HG02798 (cell line): ENCODE data around the gene CBX8.

ENCODE experiments used
- ATAC-seq: cut with Tn5 transposase; IDR thresholded peaks from one replicate; pipeline ENCODE4 v1.9.1; 2021; ENCODE audit warnings: mild to moderate bottlenecking; ENCODE audit not compliant: unreplicated experiment, poor library complexity

Gene CBX8

DNA sequence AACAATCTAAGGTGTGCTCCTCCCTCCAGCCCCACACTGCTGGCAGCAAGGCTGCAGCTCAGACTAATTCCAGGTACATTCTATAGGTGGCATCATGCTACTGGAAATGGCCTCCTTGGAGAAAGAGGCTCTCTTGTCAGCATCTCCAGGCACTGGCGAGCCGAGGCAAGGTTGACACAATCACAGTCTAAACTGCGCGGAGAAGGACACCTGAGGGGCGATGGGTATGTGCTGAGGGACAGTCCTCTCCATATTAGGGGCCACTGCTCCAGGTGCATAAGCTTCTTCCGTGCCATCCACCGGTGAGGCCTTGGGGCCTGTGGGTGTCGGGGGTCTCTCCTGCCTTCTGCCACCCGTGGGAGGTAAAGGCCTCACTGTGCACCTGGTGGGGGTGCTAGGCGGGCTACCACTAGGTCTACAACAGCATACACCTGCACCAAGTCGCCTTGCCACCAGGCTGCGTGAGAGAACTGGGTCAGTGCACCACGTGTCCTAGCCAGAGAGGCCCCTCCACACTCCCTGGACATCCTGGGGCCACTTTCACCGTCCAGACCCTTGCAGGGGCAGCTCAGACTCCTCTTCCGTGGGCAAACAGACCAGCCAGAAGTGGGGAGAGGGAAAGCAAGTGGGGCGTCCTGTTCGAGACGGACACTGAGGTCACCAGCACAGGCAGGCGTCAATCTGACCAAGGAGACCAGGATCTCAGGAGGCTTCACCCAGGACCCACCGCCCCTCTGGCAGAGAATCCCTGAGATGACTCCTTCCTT lies 12.1 kb upstream of the CBX8 start:
- ATAC-seq = no peak

DNA sequence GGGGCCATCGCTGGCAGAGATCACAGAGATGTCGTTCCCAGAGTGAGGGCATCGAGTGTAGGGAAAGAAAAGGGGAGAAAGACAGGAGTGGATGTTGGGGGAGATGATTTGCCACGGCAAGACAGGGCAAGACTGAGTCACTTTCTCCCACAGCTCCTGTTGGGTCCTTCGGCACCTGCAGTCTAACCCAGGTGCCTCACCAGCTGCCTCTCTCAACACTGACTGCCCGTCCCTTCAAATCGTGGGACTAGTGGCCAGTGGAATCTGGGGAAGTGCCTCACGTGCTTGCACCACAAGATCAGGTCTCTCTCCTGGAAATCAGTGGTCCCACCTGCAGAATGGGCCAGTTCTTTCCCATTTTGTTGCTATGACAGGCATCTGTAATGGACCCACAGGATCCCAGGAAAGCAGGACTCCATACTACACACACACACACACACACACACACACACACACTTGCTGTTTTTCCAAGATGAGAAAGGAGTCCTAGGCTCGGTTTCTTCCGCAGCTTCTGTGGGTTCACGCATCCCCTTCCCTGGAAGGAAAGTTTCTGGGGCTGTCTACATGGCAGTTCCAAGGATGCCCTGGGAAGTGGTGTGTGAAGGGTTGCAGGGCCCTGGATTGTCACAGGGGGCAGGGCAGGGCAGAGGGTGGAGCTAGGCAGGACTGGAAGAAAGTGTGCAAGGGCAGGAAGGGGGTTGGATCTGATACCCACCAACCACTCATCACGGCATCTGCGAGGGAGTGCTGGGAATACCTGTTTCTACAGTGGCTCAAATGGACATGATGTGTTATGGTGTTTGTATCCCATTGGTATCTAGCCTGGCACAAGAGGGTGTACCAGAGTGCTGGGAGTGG lies 10.2 kb upstream of the CBX8 start:
- no peak for ATAC-seq

DNA sequence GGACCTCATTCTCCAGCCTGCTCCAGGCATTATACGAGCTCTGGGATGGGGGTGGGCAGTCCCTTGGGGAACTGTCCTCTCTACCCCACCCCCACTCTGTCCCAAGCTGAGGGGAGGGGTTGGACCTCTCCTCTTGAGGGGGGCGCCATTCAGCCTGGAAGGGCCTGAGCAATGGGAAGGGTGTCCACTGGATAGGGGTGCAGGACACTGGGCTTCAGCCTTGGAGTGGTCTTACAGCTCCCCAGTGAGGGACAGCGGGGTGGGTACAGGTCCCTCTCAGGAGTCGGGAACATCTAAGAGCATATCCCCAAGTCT lies 9.5 kb upstream of the CBX8 start:
- ATAC-seq = no peak

DNA sequence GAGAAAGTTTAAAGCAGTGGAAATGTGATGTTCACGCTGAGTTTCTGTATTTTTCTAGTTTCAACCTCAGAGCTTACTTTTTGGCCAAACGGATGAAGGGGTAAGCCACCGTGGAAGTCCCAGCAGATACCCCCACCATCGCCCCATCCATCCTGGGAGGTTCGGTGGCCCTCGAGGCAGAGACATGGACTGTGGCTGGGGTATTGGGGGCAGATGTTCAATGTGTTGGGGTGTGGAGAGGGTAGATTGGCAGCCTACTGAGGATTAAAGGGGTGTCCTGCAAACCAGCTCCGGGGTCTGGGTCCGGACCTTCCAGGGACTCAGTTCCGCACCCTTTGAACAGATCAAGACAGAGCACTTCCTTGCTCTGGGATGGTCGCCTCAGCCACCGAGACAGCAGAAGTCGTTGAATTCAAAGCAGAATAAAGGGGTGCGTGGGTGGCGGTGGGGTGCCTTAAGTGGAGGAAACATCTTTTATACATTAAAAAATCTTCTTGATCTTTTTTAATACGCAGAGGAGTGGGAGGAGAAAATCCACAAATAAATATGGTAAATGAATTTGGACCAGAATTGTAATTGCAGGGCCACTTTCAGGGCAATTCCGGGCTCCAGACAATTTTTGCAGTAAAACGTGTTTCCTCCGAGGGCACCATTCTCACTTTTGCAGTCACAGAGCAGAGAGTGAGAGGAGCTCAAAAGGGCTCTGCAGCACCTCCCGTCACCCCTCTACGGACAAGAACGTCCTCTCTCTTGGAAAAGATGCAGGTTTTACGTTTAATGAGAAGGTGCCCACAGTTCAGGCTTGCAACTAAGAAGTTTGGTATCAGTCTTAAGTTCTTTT lies 8.2 kb upstream of the CBX8 start:
- ATAC-seq = no peak

DNA sequence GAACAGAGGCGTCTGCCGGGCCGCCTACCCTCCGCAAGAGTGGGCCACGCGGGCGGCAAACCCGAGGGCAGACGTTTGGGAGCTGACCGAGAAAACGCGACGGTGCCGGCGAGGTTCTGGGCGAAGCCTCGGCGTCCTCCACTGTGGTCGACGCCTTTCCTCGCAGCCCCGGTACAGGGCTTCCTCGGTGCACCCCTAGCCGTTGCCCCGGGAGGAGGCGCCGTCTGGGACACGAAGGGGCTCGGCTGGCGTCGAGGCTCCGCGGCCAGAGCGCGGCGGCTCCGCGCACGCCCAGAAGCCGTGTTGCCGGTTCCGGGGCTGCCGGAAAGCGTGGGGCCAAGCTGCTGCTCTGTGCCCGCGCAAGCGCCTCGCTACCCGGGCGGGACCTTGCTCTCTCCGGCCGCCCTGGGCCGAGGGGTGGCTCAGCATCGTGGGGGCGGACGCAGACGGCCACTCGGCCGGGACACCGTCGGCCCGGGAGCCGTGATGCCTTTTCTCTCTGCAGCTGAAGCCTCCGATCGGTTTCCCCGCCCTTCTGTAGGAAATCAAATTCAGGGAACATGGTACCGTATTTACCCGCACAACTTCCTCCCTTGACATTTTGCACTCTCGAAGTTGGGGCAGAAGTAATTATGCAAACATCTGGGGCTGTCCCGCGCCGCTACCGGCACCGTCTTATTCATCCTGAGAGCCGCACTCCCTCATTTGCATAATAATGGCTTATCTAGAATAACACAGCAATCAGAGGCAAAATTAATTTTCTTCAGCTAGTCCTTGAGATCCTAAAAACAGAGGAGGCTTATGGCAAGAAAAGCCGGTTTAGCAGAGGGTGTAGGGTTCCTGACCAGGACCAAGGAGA lies 7.3 kb upstream of the CBX8 start:
- peak; percentile 54 for ATAC-seq

DNA sequence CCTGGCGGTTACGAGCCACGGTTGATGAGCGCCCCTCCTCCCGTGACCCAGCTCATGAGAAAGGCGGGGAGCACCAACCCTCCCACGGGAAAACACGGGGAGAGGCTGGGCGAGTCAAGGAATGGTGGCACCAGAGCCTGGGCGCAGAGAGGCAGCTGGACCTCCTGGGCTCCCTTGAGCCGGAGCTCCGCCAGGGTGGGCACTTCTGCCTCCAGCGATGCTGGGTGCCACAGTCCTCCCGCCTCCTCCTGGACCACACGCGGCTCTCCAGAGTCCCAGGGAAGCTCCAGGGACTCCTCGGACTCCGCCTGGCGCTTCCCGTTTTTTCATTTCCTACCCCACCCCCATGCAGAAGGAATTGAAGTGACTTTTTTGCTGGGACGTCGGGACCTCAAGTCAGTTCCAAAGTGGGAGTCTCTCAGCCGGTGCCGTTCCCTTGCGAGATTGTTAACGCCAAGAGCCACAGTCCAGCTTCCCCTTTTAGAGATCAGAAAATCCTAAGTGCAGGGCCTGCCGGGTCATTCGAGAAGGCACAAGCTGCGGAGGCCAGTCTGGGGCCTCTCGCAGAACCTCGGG lies 6.6 kb upstream of the CBX8 start:
- no peak for ATAC-seq

DNA sequence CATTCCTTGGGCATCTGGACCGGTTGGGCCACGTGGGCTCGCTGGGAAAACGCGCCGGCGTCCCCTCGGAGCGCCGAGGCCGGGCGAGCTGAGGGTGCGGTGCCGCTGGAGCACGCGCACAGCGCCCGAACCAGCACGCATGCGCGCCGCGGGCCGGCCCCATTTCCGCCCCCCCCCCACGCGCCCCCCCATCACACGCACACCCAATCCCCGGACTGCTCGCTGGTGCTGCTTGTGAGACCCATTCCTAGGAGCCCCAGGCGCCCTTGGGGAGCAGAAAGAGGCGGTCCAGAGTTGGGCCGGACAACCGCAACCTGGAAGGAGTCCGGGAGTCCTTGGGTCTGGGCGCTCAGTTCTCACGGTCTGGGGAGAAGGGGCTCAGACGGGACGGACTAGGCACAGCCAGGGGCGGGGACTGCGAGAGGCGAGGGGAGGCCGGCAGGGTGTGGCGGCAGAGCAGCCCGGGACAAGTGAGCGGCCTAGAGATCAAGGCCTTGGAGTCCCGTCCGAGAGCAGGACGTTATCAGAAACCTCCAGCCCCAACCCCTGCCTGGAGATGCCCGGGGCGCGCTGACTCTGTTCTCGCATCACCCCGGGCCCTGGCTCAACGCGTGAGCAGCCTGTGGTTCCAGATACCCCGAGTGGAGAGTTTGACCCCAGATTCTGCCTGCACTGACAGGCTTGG lies 6.0 kb upstream of the CBX8 start:
- ATAC-seq = no peak

DNA sequence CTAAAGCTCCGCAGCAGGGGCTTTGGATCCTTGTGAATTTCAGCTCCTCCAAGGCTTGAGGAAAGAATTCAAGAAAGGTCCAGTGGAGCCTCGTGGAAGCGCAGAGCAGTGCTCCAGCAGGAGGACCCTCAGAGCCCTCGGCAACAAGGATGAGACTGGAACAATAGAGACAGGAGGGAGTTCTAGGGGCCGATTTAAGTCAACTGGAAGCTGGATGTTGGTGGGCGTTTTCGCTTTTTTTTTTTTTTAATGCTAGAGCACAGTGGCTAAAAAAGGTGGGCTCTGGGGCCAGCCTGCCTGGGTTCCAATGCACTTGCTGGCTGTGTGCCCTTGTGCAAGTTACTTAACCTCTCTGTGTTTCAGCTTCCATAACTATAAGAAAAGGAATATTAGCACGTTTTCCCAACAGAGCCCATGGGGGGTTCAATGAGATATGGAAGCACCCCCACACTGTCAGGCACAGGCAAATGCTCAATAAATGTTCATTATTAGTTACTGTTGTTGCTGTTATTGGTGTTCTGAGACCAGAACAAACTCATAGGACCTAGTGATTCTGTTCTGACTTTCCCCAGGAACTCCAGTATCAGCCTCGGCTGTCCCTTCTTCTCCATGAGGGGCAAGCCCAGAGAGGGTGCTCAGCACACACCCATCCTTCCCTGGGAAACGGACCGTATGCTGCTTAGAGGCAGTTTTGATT lies 5.3 kb upstream of the CBX8 start:
- ATAC-seq = no peak

DNA sequence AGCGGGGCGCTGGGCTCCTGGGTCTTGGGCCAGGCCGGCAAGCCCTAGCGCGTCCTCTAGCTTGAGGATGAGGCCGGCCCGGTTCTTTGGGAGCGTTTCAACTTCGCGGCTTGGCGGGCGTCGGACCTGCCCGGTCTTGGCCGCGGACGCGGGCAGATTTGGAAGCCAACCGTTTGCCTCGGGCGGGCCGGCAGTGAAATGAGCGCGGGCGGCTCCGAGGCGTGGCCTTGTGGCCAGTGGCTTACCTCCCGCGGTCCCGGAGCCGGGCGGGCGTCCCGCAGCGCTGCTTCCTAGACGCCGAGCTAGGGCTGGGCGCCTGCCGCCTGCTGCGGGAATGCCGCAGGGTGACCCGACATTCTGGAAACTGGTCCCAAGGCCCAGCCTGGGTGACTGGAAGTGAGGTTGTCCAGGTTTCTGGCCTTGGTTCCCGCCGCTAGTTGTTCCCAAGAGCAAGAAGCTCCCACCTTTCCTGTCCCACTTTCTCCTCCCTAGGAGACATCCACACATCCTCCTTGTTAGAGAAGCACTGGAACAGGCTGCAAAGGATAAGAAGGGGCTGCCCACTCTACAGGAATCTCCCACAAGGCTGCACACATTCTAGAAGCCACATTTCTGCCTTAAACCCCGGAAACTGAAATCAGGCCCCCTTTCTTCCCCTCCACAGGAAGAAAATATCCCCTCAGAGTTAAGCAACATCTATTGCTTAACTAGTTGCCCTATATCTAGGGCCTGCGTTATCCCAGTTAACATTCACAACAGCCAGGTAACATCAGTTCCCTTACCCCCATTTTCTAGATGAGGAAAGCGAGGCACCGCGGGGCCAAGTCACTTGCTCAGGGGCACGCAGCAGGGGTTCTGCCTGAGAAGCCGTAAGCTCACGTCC lies 4.5 kb upstream of the CBX8 start:
- no peak for ATAC-seq

DNA sequence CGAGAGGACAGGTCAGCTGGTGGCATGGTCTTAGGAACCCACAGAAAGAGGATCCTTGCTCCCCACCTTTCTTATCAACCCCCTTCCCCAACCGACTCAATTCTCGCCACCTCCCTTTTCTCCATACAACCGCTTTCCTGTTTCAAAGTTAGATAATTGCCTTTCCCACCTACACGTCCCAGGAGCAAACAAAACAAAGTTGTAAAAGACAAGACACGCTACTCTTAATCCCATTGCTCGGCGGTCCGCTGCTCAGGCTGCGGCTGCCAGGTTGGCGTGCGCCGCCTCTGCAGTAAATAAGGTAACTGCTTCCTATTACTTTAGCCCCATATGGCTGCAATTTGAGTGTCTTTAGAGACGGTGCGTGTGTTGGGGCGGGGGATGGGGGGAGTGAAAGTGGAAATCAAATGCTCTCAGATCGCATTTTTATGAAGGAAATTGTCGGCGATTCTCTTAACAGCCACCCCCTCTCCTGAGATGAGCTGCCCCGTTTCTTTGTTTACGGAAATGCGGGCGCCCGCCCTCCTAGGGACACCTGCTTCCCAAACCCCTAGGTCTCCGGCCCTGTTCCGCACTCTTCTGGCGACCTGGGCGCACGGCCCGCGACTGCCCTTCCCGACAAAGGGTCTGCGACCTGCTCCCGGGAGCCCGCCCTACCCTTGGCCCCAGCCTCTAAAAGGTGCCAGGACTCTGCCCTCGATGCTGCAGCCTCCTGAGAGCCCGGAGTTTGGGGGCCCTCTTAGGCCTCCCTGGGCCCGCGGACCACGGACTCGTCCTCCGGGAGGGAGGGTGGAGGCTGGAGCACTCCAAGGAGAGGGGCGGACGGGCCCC lies 3.7 kb upstream of the CBX8 start:
- no peak for ATAC-seq

DNA sequence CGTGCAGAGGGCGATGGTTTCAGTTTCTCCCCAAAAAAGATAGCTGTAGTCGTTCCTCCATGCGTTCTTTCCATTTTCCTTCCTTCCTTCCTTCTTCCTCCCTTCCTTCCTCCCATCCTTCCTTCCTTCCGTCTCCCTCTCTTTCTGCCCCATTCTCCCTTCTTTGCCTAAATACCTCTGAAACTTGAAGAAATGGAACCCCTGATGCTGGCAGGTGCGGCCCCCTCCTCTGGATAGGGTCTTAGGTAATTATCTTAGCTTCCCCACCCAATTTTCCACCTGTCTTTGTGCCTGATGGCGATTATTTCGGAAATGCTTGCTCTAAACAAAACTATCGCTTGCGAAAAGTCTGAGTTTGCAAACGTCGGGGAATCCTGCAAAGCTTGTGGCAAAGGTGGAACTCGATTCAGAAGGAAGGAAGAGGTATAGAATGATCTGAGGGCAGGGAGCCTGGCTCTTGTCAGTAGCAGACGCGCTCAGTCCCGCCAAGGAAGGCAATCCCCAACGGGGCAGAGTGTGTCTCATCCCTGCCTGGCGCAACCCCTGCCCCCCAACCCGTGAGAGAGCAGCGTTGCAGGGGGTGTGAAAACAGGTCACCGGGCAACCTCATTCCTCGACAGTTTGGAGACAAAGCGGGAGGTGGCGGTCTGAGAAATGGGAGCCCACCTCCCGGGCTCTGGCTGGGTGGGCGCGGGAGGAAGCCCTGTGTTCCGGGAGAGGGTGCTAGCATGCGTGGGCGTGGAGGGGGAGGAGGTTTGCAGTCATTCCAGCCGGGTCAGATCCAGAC lies 2.9 kb upstream of the CBX8 start:
- ATAC-seq = no peak

DNA sequence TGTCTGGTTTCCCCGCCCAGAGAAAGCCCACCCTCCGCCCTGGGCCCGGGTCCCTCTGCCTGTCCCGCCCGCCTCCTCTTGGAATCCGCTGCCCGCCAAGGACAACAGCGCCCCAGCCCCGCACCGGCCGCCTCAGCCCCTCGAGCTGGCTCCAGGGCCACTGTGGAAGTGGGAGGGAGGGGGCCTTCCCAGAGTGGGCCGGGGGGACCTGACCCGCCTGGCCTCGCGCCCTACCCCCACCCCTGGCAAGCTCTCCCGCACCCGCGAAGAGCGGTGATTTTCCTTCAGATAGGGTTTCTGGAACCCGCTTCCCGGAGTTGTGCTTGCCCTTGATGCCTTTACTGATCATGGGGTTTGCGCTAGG lies 2.3 kb upstream of the CBX8 start:
- ATAC-seq = no peak

DNA sequence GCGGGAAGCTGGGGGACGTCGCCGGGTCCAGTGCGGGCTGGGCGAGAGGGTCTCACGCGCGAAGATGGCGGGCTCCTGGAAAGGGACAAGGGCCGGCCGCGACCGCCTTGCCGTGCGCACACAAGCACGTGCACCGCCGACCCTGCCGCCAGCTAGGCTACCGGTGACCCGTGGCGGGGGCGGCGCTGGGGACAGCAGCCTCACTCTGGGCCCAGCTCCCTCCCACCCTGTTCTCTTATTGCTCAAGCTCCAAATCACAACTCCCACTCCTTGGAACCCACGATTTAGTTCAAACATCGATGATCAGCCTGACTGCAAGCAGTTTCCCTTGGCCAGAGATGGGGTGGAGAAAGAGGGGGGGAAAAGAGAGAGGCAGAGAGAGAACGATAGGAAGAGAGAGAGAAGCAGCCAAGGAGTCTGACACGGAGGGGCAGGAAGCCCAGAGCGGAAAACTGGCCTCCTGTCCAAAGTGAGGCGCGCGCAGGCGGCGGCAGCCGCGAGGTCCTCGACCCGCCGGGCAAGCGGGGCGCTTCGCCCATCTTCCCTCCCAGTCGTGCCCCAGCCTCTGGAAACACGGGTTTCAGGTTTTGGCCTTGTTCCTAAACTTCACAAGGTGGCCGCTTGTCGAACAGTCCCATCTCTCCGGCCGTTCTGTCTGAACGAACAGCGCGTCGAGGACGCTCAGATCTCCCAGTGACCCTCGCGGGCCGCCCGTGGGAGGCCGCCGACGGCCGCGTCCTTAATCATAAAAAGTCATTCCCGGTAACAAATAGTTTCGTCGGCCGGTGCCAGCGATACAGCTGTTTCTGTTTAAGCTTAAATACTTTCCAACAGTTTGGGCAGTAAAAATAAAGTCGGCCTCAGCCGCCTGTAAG lies 1.7 kb upstream of the CBX8 start:
- ATAC-seq = no peak

DNA sequence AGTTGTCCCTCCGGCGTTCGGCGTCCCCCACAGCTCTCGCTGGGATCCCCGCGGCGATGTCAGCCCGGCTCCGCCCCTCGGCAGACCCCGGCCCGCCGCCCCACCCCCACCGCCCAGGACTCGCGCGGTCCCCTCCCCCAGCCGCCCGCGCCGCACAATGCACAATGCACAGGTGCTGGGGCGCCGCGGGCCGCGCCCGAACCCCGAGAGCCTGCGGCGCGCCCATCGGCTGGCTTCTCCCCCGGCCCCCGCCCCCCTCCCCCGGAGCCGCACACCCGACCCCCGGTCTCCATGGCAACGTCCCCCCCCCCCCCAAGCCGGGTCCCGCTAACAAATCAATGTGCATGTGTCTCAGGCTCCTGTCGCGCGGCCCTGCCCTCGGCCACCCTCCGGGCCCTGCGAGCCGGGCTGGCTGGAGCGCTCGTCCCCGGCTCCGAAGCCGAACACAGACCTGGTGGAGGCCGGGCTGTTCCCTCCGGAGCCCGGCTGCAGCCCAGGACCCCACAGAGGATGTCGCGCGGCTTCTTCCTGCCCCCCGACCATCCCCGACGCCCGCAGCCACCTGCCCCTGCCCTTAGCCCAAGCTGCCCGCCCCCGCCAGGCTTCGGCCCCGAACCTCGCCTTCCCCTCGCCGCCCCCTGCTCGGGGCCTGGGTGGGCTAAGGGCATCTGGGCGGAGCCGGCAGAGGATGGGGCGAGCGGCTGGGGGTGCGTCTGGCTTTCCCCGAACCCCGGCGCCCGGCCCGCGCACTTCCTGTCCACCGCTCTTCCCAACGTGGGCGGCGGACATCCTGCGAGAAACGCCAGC lies 818 bp upstream of the CBX8 start:
- no peak for ATAC-seq

DNA sequence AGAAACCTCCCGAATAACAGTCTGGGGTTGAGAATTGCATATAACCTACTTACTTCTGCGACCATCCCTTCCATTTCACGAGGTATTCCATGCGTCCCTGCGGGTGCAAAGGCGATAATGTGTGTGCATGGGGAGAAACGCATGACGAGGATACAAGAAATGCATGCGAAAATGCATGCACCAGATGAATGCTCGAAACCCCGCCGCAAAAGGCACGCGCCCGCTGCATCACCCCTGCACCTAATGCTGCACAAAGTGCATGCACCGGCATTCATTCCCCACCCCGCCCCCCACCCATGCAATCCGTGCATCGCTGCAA lies 474 bp downstream of the CBX8 start:
- no peak for ATAC-seq
